Measurements from ENCODE around the gene CEMP1. TPM values are rescaled to one million over a fixed set of nuclear protein-coding genes. Genes with fewer than 3 reads are reported as not detected.

The CEMP1 gene
- polyA plus RNA-seq, 4 donors: 4.5 to 10.7 (median 7.8) TPM; not detected in 1

DNA sequence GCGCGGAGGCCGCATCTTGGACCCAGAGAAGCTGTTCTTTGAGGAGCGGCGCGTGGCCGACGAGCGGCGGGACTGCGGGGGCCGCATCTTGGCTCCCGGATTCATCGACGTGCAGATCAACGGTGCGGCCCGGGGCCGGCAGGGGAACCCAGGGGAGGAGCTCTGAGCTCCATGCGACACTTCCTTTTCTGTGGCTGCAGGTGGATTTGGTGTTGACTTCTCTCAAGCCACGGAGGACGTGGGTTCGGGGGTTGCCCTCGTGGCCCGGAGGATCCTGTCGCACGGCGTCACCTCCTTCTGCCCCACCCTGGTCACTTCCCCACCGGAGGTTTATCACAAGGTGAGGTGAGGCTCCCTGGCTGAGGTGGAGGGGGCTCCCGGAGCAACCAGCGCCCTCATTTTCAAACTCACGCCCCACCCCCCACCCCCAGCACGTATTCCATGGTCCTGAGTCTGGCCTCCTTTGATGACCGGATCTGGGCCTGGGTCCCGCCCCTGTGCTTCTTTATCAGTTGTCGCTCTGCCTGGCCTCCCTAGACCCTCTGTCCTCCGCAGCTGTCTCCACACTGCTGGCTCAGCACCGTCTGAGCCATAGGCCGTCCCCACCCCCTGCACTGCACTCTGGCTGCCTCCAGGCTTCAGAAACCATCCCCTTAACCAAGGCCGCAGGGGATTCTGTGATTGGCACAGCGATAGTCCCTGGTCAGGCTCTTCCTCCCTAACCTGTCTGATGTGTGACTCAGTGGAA lies 10.2 kb downstream of the CEMP1 start:
- no peak for DNase-seq (ENCODE audit: low read depth in 4 of 4, low spot score in 3 of 4)

DNA sequence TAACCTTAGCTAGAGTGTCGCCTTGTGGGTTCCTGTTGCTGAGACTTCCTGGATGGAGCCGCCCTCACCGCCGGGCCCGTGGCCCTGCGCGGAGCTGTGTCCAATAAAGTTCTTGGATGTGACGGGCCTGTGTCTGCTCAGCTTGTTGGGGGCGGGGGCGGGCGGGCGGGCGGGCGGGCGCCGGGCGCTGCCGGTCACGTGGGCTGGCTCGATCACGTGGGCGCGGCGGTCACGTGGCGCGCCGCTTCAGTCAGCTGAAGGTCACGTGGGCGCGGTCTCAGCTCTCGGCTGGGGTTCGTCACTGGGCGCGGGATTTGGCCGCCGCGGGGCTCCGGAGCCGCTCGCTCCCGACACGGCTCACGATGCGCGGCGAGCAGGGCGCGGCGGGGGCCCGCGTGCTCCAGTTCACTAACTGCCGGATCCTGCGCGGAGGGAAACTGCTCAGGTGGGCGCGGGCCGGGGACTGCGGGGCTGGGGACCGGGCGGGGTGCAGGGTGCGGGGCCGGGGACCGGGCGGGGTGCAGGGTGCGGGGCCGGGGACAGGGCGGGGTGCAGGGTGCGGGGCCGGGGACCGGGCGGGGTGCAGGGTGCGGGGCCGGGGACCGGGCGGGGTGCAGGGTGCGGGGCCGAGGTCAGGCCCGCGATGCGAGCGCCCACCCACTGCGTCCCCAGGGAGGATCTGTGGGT lies 11.0 kb downstream of the CEMP1 start, which contains the start of gene AMDHD2:
TSS of gene AMDHD2 (plus strand) at position 275 of the 687 bp plus-strand sequence. CDS start at position 363, 88 bp downstream.
- DNase-seq (ENCODE audit: low read depth in 4 of 4, low spot score in 3 of 4): peak; percentile 61 to 81 (median 76)

DNA sequence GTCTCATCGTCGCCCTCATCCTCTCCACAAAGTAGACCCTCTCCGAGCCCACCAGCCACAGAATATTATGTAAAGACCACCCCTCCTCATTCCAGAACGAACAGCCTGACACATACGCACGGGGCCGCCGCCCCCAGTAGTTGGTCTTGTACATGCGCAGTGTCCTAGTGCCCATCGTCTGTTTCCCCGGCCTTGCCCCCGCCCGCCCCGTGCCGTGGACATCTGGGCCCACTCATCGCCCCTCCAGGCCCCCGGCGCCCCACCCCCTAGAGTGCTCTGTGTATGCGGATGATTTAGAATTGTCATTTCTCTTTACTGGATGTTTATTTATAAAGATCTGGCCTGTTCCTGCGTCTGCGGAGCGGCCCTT lies 11.5 kb downstream of the CEMP1 start:
- no peak for DNase-seq (ENCODE audit: low read depth in 4 of 4, low spot score in 3 of 4)

DNA sequence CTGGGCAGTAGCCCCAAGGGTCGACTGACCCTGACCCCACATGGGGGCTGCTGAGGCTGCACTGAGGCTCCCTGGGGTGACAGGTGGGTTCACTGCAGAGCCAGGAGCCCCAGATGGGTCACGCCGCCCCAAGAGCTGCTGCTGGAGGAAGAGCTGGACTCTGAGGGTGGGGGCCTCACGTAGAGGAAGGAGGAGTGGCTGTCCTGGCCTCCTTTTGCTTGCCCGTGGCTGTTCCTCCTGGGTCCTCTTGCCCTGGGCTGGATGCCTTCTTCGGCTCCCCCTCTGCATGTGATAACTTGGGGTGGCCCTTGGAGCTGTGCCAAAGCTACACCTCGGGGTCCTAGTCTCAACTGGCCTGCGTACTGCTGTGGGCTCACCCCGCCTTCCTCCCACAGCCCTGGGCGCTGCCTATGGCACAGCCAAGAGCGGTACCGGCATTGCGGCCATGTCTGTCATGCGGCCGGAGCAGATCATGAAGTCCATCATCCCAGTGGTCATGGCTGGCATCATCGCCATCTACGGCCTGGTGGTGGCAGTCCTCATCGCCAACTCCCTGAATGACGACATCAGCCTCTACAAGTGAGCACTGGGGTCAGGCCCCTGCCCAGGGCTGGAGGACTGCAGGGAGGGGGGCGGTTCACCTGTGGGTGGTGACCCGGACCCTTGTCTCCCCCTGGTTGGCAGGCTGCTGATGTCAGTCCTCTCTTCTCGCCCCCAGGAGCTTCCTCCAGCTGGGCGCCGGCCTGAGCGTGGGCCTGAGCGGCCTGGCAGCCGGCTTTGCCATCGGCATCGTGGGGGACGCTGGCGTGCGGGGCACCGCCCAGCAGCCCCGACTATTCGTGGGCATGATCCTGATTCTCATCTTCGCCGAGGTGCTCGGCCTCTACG lies 12.1 kb downstream of the CEMP1 start:
- DNase-seq (ENCODE audit: low read depth in 4 of 4, low spot score in 3 of 4): no peak

DNA sequence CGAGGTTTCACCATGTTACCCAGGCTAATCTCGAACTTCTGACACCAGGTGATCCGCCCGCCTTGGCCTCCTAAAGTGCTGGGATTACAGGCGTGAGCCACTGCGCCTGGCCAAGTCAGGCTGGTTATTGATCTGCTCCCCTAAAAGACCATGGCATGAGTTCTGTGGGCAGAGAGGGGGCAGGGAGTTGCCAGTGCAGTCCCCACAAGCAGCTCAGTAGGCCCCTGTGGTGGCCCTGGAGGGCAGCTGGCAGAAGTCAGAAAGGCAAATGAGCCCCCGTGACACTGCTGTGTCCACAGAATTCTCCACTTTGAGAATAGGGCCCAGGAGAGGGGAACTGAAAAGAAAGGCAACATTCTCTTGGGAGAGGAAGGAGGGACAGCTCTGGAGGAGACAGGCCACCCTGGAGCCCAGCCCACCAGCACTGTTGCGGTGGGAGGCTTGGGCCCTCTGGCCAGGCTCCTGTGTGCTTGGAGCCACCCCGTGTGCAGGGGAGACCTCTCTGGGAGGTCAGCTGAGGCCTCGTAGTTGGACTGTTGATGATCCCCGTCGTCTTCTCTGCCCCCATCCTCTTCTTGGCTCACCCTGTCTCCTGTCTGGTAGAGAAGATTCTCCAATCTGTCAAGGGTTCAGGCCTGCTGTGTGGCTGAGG lies 13.1 kb downstream of the CEMP1 start:
- no peak for DNase-seq (ENCODE audit: low read depth in 4 of 4, low spot score in 3 of 4)

DNA sequence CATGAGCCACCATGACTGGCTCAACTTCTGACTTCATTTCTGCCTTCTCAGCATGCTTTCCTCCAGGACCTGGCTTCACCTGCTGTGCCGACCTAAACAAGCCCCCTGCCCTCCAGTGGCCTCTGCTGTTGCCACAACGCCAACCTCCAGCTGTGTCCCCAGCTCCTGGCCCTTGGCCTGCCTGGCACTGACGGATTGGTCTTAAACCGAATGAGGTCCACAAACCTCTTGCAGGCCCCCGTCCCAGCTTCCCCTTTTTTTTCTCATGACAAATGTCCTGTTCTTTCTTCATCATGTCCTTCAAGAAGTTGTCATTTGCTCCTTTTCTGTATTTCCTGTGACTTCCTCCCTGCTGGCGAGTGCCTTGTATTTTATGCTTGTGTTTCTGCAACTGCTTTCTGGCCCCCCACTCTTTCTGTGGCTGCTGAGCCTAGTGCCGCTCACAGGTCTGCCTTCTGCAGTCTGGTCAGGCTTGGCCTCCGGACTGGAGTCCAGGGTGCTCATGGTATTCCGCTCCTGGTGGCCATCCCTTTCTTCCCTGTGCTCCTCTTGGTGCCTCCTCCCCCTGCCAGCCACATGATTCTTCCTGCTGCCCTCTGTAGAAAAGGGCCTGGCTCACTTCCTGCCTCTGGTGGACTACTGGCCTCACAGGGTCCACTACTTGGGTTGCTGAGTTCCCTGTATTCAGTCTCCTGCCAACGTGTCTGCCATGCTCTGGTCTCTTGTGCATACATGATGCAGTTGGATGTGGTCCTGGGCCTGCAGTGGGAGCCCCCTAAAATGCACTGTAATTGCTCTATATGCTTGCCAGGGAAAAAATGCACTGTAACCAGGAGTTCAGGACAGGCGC lies 14.6 kb downstream of the CEMP1 start:
- DNase-seq (ENCODE audit: low read depth in 4 of 4, low spot score in 3 of 4): no peak

DNA sequence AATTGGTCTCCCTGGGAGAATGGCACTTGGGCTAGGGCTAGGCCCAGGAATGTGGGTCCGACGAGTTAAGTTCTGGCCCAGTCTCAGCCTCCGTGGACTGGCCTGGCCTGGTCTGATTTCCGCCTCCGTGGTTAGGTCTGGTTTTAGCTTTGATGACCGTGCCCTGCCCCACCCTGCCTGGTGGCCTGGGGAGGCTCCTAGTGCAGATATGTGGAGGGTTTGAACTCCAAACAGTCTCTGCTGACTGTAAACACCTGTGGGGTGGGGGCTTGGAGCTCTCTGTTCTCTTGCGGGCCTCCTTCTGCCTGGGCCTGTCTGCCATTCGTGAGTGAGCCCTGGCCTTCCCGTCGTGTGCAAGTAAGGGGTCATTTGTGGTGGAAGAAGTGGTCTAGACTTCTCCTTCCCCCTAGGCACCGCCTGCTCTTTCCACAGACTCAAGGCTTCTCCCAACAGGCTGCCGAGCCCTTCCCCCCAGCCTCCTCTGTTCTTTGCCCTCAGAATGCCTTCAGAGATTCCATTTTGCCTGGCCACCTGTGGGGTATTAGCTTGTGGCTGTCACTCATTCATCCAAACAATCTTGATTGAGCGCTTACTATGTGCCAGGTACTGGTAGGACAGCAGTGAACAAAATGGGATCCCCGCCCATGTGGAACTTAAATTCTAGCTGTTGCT lies 15.9 kb downstream of the CEMP1 start:
- no peak for DNase-seq (ENCODE audit: low read depth in 4 of 4, low spot score in 3 of 4)

DNA sequence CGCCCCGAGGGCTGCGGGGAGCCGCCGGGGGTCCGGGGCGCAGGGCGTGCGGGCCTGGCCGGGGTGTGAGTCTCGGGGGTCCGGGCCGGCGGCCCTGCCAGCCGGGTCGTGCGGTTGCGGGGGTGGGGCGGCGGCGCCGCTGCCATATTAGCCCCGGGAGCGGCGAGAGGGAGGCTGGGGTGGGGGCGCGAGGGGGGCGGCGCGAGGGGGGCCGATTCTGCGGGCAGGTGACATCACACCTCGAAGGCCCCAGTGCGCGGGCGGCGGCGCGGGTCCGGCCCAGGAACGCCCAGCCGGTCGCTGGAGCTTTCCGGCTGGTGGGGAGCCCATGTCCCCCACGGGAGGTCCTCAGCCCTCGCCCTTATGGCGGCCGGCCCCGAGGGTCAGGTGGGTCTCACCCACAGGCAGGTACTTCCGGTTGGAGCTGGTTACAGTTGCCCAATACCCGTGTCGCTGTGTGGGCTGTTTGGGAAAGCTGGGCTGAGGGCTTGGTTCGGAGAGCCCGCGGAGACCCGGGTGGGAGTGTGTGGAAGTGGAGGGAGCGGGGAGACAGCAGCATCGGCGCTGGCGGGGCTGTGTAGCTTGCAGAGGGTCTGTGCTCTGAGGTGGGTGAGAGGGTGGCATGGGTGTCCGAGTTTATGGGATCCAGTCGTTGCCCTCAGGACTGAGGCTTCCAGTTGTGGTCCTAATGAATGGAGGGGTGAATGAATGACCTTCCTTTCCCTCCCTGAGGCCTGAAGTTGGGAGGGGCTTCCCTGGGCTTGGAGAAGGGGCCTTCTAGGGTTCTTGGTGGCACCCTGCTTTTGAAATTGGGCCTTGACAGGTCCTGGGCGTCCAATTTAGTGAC lies 16.7 kb downstream of the CEMP1 start:
- no peak for DNase-seq (ENCODE audit: low read depth in 4 of 4, low spot score in 3 of 4)

DNA sequence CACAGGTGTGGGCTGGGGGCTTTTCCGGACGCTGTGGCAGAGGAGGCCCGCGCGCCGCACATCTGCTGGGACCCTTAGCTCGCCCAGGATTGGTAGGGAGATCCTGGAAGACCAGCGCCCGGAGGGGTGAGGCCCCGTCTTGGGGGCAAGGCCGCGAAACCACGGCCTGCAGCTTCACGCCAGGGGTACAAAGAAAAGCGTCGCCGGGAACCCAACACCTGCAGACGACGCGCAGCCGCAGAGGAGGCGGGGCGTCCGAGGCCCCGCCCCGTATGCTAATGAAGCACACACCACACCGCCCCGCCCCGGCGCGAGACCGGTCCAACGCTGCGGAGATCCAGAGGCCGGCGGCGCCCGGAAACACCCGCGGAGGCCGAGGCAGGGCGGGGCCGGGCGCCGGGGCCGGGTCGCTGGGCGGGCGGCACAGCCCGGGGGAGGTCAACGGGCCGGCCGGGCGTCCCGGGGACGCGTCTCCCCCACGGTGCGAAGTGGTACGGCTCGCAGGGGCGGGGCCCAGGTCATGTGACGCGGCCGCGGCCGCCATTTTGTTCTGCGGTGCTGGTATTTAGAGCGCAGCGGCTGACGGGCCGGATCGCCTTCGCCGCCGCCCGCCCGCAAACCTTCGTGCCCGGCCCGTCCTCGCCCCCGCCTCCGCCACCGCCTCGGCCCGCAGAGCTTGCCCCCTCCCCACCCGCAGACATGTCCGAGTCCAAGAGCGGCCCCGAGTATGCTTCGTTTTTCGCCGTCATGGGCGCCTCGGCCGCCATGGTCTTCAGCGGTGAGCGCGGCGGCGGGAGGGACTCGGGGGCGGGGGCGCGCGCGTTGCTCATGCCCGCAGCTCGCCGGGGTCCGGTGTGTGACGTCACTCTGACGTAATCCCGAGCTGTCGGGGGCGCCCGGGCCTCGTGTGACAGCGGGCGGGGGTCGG lies 17.5 kb downstream of the CEMP1 start, which contains the start of gene ATP6V0C:
TSS of gene ATP6V0C (plus strand) at position 548 of the 928 bp plus-strand sequence. CDS start at position 700, 152 bp downstream.
- DNase-seq (ENCODE audit: low read depth in 4 of 4, low spot score in 3 of 4): peak; percentile 82 to 87 (median 85)

DNA sequence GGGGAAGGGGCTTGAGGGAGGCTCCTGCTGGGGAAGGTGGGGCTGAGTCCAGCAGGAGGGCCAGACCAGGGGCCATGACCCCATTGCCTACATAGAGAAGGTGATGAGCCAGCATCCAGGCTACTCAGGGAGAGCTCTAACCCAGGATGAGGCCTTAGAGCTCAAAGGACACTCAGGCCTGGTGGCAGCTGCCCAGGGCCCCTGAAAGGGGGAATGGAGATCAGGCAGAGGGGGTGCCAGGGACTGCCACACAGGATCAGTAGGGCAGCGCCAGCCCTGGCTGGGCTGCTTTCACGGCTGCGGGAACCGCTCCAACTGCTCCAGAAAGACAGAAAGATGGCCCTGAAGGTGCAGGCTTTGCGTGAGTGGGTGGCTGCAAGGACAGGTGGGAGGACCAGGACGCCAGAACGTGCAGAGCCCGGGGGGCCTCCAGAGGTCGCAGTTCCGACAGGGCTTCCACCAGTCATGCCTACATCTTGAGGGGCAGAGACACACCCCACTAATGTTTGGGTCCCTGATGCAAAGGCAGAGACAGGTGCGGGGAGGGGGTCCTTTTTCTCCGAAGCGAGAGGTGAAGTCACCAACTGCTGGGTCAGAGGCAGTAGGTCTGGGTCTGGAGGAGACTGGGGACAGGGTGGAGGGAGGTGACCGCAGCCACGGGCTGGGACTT lies 18.3 kb downstream of the CEMP1 start:
- DNase-seq (ENCODE audit: low read depth in 4 of 4, low spot score in 3 of 4): no peak

DNA sequence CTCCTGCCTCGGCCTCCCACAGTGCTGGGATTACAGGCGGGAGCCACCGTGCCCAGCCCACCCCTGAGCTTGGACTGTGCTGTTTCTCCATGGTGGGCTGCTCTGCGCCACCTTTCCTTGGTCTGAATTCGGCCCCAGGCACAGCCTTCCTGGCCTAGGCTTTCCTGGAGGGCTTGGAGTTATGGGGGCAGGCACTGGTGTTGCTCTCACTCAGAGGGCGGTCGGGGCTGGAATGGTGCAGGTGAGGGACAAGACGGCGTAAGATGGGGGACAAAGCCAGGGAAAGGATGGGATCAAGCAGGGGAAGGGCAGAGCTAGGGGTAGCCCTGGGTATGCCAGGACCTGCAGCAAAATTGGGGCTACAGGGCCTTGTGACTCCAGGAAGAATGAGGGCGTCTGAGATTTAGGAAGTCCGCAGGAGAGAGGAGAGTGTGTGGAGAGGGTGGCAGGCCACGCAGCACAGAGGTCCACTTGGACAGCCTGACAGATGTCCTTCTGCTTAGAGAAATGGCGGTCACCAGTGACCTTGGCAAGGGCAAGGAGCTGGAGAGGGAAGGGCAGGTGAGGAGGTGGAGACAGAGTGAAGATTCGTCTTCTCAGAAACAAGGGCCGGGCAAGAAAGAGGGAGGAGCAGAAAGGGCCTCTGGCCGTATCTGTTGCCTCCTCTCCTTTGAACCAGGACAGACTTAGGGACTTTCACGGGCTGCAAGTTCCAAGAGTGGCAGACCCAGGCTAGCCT lies 19.0 kb downstream of the CEMP1 start:
- DNase-seq (ENCODE audit: low read depth in 4 of 4, low spot score in 3 of 4): no peak

DNA sequence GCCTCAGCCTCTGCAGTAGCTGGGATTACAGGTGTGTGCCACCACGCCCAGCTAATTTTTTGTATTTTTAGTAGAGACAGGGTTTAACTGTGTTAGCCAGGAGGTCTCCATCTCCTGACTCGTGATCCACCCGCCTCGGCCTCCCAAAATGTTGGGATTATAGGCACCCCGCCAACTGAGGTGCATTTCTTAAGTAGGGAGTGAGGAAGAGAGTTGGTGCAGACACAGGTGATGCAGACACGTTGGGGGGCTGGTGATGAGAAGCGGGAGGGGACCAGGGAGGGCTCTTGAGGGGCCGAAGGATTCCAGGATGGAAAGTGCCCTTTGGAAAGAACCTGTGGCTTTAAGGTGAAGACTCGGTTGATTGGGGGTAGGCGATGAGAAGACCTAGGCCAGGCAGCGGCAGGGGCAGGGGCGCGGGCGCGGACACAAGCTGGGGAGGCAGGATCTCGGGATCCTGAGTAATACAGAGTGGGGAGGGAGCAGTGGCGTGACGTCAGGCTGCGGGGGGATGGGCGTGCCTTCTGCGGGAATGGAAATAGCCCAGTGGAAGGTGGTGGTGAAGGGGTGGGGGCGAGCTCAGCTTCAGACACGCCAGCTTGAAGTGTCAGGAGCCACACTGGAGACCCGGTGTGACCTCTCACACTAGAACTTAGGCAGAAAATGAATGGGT lies 19.9 kb downstream of the CEMP1 start:
- no peak for DNase-seq (ENCODE audit: low read depth in 4 of 4, low spot score in 3 of 4)

DNA sequence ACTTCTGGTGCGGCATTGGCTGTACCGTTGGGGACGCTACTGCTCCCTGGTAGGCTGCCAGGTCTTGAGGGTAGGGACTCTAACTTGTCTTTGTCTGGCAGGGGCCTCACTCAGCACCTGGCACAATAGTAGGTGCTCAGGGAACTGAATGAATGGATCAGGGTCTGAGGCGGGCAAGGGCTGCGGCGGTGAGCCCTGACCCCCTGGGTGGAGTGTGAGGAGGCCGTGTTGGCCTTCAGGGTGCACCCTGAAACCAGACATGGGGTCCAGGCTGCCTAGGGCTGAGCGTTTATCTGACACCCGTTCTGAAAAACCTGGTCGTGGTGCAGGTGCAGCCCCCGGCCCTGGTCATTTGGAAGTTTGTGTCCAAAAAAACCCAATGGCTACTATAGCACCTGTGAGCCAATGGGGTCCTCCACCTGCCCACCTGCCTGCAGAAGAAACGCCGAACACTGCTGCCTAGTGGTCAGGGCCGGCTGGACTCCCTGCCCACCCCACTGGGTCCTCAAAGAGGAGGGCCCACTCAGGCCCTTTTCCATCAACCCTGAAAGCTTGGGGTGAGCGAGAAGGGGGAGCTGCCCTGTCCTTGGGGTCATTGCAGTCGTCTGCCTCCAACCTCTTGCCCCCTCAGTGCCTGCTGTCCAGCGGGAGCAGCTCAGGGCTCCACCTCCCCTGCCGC lies 22.3 kb downstream of the CEMP1 start:
- DNase-seq (ENCODE audit: low read depth in 4 of 4, low spot score in 3 of 4): no peak

DNA sequence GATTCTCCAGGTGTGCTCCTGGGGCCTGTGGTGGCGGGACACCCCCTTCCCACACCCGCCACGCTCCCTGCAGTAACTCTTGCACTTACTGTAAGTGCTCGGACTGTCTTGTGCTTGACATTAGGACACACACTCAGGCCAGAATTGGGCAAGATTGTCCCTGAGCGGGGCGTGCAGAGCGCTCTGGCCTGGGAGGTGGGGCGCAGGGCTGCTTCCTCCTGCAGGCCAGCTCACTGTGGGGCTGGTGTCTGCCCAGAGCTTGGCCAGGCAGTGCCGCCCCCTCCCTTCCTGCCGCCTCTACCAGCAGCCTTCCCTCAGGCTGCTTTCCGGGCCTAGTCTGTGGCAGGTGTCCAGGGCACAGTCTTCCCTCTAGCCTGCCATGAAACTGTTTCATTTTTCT lies 23.5 kb downstream of the CEMP1 start:
- DNase-seq (ENCODE audit: low read depth in 4 of 4, low spot score in 3 of 4): no peak
